ENCODE results near the gene MCAM. TPM values are rescaled to one million over a fixed set of nuclear protein-coding genes. Genes with fewer than 3 reads are reported as not detected.
A peak's percentile ranks its signal among the peaks of the same experiment; 100 is the strongest.

The MCAM gene
- total RNA-seq, 3 donors from 2014 or later (not counting 1 experiment from before 2014, with no cell fraction given) = 0.11 to 2.0 (median 0.19) TPM

- DNase-seq (peak; percentile 71 to 87), ATAC-seq (peak; percentile 92 to 95 (median 92))
- under 1% methylated on average over 54 of the region's 54 CpGs for WGBS (ENCODE audit: insufficient coverage)
- Mint-ChIP-seq H3K27me3 (ENCODE audit: low read depth in 2 of 2) (peaks cover 49 to 55% of the 10 kb centered on the region in 2 donors), H3K27ac (peak overlapping the region in 1 of 2 donors; percentile 88), H3K9me3 (no peaks in the 10 kb centered on the region), H3K4me1 (peaks cover 10 to 11% of the 10 kb centered on the region in 2 donors), H3K36me3 (no peaks in the 10 kb centered on the region), H3K4me3 (peak overlapping the region; percentile 94)
- Histone ChIP-seq H3K27me3 (ENCODE audit: control insufficient read depth, insufficient read depth, low read length) (peaks cover 12% of the 10 kb centered on the region), H3K9me3 (ENCODE audit: control insufficient read depth, insufficient read depth, low read length) (no peaks in the 10 kb centered on the region), H3K27ac (ENCODE audit: low read length) (no peak overlapping the region), H3K4me3 (ENCODE audit: low read length) (peak overlapping the region; percentile 44), H3K4me1 (ENCODE audit: control insufficient read depth, insufficient read depth, low read length) (peaks cover 9% of the 10 kb centered on the region), H3K36me3 (ENCODE audit: control insufficient read depth, insufficient read depth, low read length) (no peaks in the 10 kb centered on the region)
- TF ChIP-seq CTCF (IDR thresholded peaks at IDR 0.05) = peak; percentile 100
- intact Hi-C loops (cut with micrococcal nuclease) = loop anchor here (1.0 kb wide), 2 partner anchors 25 to 118 kb away; partner anchors contain the start of gene USP2
Measured at GRCh38 chr11:119356349-119357031, 39.6 kb upstream of the MCAM start.

GRCh38 chr11:119355091-119355843 is 38.3 kb upstream of the MCAM start:
- Mint-ChIP-seq H3K4me3 (peak overlapping the region; percentile 17), H3K27me3 (ENCODE audit: low read depth in 2 of 2) (peaks cover 53 to 56% of the 10 kb centered on the region in 2 donors)
- peaks cover 12% of the 10 kb centered on the region for H3K27me3 ChIP-seq (ENCODE audit: control insufficient read depth, insufficient read depth, low read length)

GRCh38 chr11:119352857-119353260 is 35.9 kb upstream of the MCAM start:
- Histone ChIP-seq H3K27ac (ENCODE audit: low read length) (no peak overlapping the region), H3K36me3 (ENCODE audit: control insufficient read depth, insufficient read depth, low read length) (no peaks in the 10 kb centered on the region), H3K27me3 (ENCODE audit: control insufficient read depth, insufficient read depth, low read length) (peaks cover 10% of the 10 kb centered on the region), H3K4me3 (ENCODE audit: low read length) (no peak overlapping the region), H3K4me1 (ENCODE audit: control insufficient read depth, insufficient read depth, low read length) (peaks cover 9% of the 10 kb centered on the region), H3K9me3 (ENCODE audit: control insufficient read depth, insufficient read depth, low read length) (no peaks in the 10 kb centered on the region)
- H3K27me3 Mint-ChIP-seq (ENCODE audit: low read depth in 2 of 2) = peaks cover 46 to 47% of the 10 kb centered on the region in 2 donors
- TF ChIP-seq CTCF (IDR thresholded peaks at IDR 0.05) = no peak
- no peak for DNase-seq
- peaks cover 10 to 15% of the 10 kb centered on the region in 2 donors for H3K4me1 Mint-ChIP-seq
- intact Hi-C loops (cut with micrococcal nuclease) = no loop called here
- no peaks in the 10 kb centered on the region for H3K9me3 Mint-ChIP-seq
- no peaks in the 10 kb centered on the region for H3K36me3 Mint-ChIP-seq
- no peak overlapping the region for H3K4me3 Mint-ChIP-seq
- 68% methylated on average over 4 of the region's 4 CpGs for WGBS (ENCODE audit: insufficient coverage)
- no peak for ATAC-seq
- H3K27ac Mint-ChIP-seq = no peak overlapping the region

More at GRCh38 chr11:119355091-119355843, 38.3 kb upstream of the MCAM start:
- H3K4me1 ChIP-seq (ENCODE audit: control insufficient read depth, insufficient read depth, low read length) = peaks cover 9% of the 10 kb centered on the region
- H3K27ac ChIP-seq (ENCODE audit: low read length) = no peak overlapping the region
- Mint-ChIP-seq H3K27ac (no peak overlapping the region), H3K4me1 (peaks cover 10 to 12% of the 10 kb centered on the region in 2 donors), H3K36me3 (no peaks in the 10 kb centered on the region), H3K9me3 (no peaks in the 10 kb centered on the region)
- ATAC-seq (no peak), DNase-seq (no peak)
- no peak for TF ChIP-seq CTCF (IDR thresholded peaks at IDR 0.05)
- H3K4me3 ChIP-seq (ENCODE audit: low read length) = no peak overlapping the region
- WGBS (ENCODE audit: insufficient coverage) = 80% methylated on average over 9 of the region's 9 CpGs
- intact Hi-C loops (cut with micrococcal nuclease) = no loop called here
- H3K36me3 ChIP-seq (ENCODE audit: control insufficient read depth, insufficient read depth, low read length) = no peaks in the 10 kb centered on the region
- no peaks in the 10 kb centered on the region for H3K9me3 ChIP-seq (ENCODE audit: control insufficient read depth, insufficient read depth, low read length)

All from natural killer cell (primary cell).